SK-N-SH treated with all-trans-retinoic acid at 6 μM for 48 hours (cell line): ENCODE results near the gene FYTTD1.
A peak's percentile ranks its signal among the peaks of the same experiment; 100 is the strongest.
"Not testable (repeated sequence)": the region's sequence is repeated elsewhere in the genome, so short reads cannot be mapped to it uniquely, and the experiment has no call there.

ENCODE experiments used
- ATAC-seq: fragments of 200-7000 bp; cut with Tn5 transposase; 3 replicates; pipeline ENCODE4 v1.9.1; 2020; ENCODE audit warnings: mild to moderate bottlenecking, moderate library complexity
- ARNTL ChIP-seq: fragments of 450-650 bp; formaldehyde crosslinking; IDR thresholded peaks from 2 replicates; pipeline ENCODE4 v1.5.0; 2020; ENCODE audit warnings: low read depth, mild to moderate bottlenecking, moderate library complexity, borderline replicate concordance
- BACH2 ChIP-seq: fragments of 250-450 bp; sonication (Bioruptor Pico); IDR thresholded peaks from 2 replicates; pipeline ENCODE4 v1.9.0; 2021; ENCODE audit warnings: mild to moderate bottlenecking, borderline replicate concordance
- GLIS3 ChIP-seq: fragments of 250-450 bp; sonication (Bioruptor Pico); IDR thresholded peaks from 2 replicates; pipeline ENCODE4 v1.5.0; 2020; ENCODE audit warnings: mild to moderate bottlenecking, moderate library complexity
- ISL1 ChIP-seq: fragments of 250-450 bp; sonication (Bioruptor Pico); IDR thresholded peaks from 2 replicates; pipeline ENCODE4 v2.1.2; 2022; ENCODE audit warnings: mild to moderate bottlenecking, moderate library complexity
- OSR1 ChIP-seq: fragments of 250-450 bp; sonication (Bioruptor Pico); IDR thresholded peaks from 2 replicates; pipeline ENCODE4 v1.8.0; 2022; ENCODE audit warnings: moderate library complexity, mild to moderate bottlenecking, inconsistent platforms
- PATZ1 ChIP-seq: fragments of 250-450 bp; sonication (Bioruptor Pico); IDR thresholded peaks from 2 replicates; pipeline ENCODE4 v1.8.0; 2020; ENCODE audit warnings: mild to moderate bottlenecking, moderate library complexity, borderline replicate concordance
- PPARA ChIP-seq: fragments of 250-450 bp; sonication (Bioruptor Pico); IDR thresholded peaks from 2 replicates; pipeline ENCODE4 v1.5.0; 2020; ENCODE audit warnings: mild to moderate bottlenecking, borderline replicate concordance
- RARB ChIP-seq: fragments of 250-450 bp; sonication (Bioruptor Pico); IDR thresholded peaks from 2 replicates; pipeline ENCODE4 v1.8.0; 2021; ENCODE audit warnings: mild to moderate bottlenecking, moderate library complexity
- SNAI2 ChIP-seq: fragments of 250-450 bp; sonication (Bioruptor Pico); IDR thresholded peaks from 2 replicates; pipeline ENCODE4 v1.5.0; 2020; ENCODE audit warnings: mild to moderate bottlenecking, moderate library complexity
- TCF4 ChIP-seq: fragments of 250-450 bp; sonication (Bioruptor Pico); IDR thresholded peaks from 2 replicates; pipeline ENCODE4 v1.8.0; 2021; ENCODE audit warnings: mild to moderate bottlenecking, moderate library complexity, borderline replicate concordance
- TOX ChIP-seq: fragments of 250-450 bp; sonication (Bioruptor Pico); IDR thresholded peaks from 2 replicates; pipeline ENCODE4 v1.8.0; 2021; ENCODE audit warnings: mild to moderate bottlenecking, moderate library complexity, borderline replicate concordance
- TSHZ2 ChIP-seq: fragments of 250-450 bp; sonication (Bioruptor Pico); IDR thresholded peaks from 2 replicates; pipeline ENCODE4 v1.5.0; 2020; ENCODE audit warnings: mild to moderate bottlenecking, moderate library complexity
- ZFP3 ChIP-seq: fragments of 250-450 bp; sonication (Bioruptor Pico); IDR thresholded peaks from 2 replicates; pipeline ENCODE4 v1.5.0; 2020; ENCODE audit warnings: mild to moderate bottlenecking, moderate library complexity
- ZFP30 ChIP-seq: fragments of 450-650 bp; formaldehyde crosslinking; IDR thresholded peaks from 2 replicates; pipeline ENCODE4 v1.5.0; 2022; ENCODE audit warnings: mild to moderate bottlenecking, moderate library complexity
- ZNF565 ChIP-seq: fragments of 450-650 bp; formaldehyde crosslinking; conservative IDR thresholded peaks from 2 replicates; pipeline ENCODE4 v1.5.0; 2020; ENCODE audit warnings: low read depth, mild to moderate bottlenecking, moderate library complexity
- ZNF70 ChIP-seq: fragments of 450-650 bp; formaldehyde crosslinking; IDR thresholded peaks from 2 replicates; pipeline ENCODE4 v1.5.0; 2020; ENCODE audit warnings: mild to moderate bottlenecking, moderate library complexity
- ZNF8 ChIP-seq: fragments of 450-650 bp; formaldehyde crosslinking; IDR thresholded peaks from 2 replicates; pipeline ENCODE4 v1.5.0; 2020; ENCODE audit warnings: mild to moderate bottlenecking, moderate library complexity
- TF ChIP-seq, protein P1 (sequence below): fragments of 250-450 bp; sonication (Bioruptor Pico); IDR thresholded peaks from 2 replicates; pipeline ENCODE4 v1.5.1; 2021; ENCODE audit warnings: mild to moderate bottlenecking, moderate library complexity

The FYTTD1 gene

DNA sequence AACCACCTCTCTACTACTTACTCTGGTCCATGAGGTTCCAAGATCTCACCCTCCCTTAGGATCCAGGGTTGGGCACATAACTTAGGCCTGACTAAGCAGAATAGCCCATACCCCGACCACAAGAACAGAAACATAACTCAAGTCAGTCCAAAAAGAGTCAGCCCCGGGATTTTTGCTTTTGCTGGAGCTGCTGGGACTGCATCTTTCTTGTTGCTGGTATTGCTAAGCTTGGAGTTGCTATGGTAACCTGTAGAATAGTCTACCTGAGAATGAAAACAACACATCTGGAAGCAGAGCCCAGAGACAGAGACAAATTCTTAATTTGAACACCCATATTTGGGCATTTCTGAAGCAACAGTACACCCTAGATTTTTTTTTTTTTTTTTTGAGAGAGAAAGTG is 19.5 kb upstream of the FYTTD1 start:
- TF ChIP-seq PPARA (no peak), ZNF8 (no peak), RARB (no peak), PATZ1 (CRISPR knock-in tag) (no peak), SNAI2 (CRISPR knock-in tag) (no peak), ZFP3 (CRISPR knock-in tag) (no peak)
- peak; percentile 76 for ATAC-seq

- not testable (repeated sequence) for ATAC-seq
These were observed 18.9 kb upstream of the FYTTD1 start for GRCh38 chr3:197730770-197731169.

DNA sequence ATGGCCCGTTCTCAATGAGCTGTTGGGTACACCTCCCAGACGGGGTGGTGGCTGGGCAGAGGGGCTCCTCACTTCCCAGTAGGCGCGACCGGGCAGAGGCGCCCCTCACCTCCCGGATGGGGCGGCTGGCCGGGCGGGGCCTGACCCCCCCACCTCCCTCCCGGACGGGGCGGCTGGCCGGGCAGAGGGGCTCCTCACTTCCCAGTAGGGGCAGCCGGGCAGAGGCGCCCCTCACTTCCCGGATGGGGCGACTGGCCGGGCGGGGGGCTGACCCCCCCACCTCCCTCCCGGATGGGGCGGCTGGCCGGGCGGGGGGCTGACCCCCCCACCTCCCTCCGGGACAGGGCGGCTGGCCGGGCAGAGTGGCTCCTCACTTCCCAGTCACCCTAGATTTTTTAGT is 18.2 kb upstream of the FYTTD1 start:
- ATAC-seq, result not testable (repeated sequence)

- no peak for ATAC-seq
- TF ChIP-seq, protein P1, sequence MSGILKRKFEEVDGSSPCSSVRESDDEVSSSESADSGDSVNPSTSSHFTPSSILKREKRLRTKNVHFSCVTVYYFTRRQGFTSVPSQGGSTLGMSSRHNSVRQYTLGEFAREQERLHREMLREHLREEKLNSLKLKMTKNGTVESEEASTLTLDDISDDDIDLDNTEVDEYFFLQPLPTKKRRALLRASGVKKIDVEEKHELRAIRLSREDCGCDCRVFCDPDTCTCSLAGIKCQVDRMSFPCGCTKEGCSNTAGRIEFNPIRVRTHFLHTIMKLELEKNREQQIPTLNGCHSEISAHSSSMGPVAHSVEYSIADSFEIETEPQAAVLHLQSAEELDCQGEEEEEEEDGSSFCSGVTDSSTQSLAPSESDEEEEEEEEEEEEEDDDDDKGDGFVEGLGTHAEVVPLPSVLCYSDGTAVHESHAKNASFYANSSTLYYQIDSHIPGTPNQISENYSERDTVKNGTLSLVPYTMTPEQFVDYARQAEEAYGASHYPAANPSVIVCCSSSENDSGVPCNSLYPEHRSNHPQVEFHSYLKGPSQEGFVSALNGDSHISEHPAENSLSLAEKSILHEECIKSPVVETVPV, result no peak
- TF ChIP-seq PPARA, result no peak
These were observed 16.6 kb upstream of the FYTTD1 start for GRCh38 chr3:197733042-197733441.

GRCh38 chr3:197734667-197735318 is 14.9 kb upstream of the FYTTD1 start:
- TF ChIP-seq ZNF565 (no peak), ISL1 (no peak), ZFP30 (no peak), TOX (no peak), OSR1 (no peak)
- ATAC-seq, result no peak

- ATAC-seq, result peak; percentile 24
- TF ChIP-seq GLIS3 (CRISPR knock-in tag), result no peak
- TF ChIP-seq, protein P1, result no peak
- TF ChIP-seq BACH2 (CRISPR knock-in tag), result no peak
- no peak for TF ChIP-seq PPARA
- TF ChIP-seq ARNTL (CRISPR knock-in tag), result no peak
- no peak for TF ChIP-seq ZFP3 (CRISPR knock-in tag)
- no peak for TF ChIP-seq PATZ1 (CRISPR knock-in tag)
- TF ChIP-seq ZNF565, result no peak
- TF ChIP-seq, all 23 proteins: peak for 0
These were observed 13.6 kb upstream of the FYTTD1 start for GRCh38 chr3:197736010-197736490.

- peak; percentile 99 for ATAC-seq
- TF ChIP-seq ZFP3 (CRISPR knock-in tag), result no peak
- TF ChIP-seq TCF4 (CRISPR knock-in tag), result no peak
- TF ChIP-seq SNAI2 (CRISPR knock-in tag), result no peak
- TF ChIP-seq BACH2 (CRISPR knock-in tag), result no peak
- TF ChIP-seq ZNF70 (CRISPR knock-in tag), result no peak
- TF ChIP-seq TSHZ2 (CRISPR knock-in tag), result no peak
- TF ChIP-seq OSR1, result no peak
- TF ChIP-seq ISL1, result no peak
- no peak for TF ChIP-seq ZFP30
- TF ChIP-seq ARNTL (CRISPR knock-in tag), result no peak
- no peak for TF ChIP-seq ZNF565
These were observed 13.0 kb upstream of the FYTTD1 start, which contains the start of gene RUBCN for GRCh38 chr3:197736491-197737318. RUBCN (minus strand) TSS chr3:197736904; CDS start chr3:197736719, 185 bp downstream.
